HepG2 (cell line): Measurements from ENCODE around the gene JSRP1. TPM values are rescaled to one million over a fixed set of nuclear protein-coding genes. Genes with fewer than 3 reads are reported as not detected.
A peak's percentile ranks its signal among the peaks of the same experiment; 100 is the strongest.

Experiments
- CERS6 ChIP-seq: sonication (generic); formaldehyde crosslinking; IDR thresholded peaks from 2 replicates; pipeline ENCODE4 v1.5.0; 2020; ENCODE audit warnings: missing genetic modification reagents
- DDIT3 ChIP-seq: sonication (generic); formaldehyde crosslinking; IDR thresholded peaks from 2 replicates; pipeline ENCODE4 v1.4.0; 2020; ENCODE audit warnings: mild to moderate bottlenecking, missing genetic modification reagents
- ELF1 ChIP-seq: sonication (generic); formaldehyde crosslinking; IDR thresholded peaks from 2 replicates; pipeline ENCODE4 v1.4.0; 2020; ENCODE audit warnings: missing genetic modification reagents
- FIP1L1 ChIP-seq: fragments of 200-400 bp; formaldehyde crosslinking; IDR thresholded peaks from 2 replicates; pipeline ENCODE4 v1.6.1; 2018; ENCODE audit warnings: low read depth, mild to moderate bottlenecking, low read length, moderate library complexity, borderline replicate concordance; ENCODE audit not compliant: insufficient read depth
- HNF4G ChIP-seq, 2 experiments: sonication (generic) in 1 of 2; formaldehyde crosslinking in 1 of 2; IDR thresholded peaks; 2 replicates each; pipeline versions ENCODE4 v1.4.0 to v1.6.1; 2011 to 2020; ENCODE audit warnings: borderline replicate concordance in 2 of 2, low read depth in 2 of 2, mild to moderate bottlenecking in 2 of 2, low read length in 1 of 2, missing genetic modification reagents in 1 of 2, moderate library complexity in 1 of 2
- HNRNPLL ChIP-seq: fragments of 200-400 bp; formaldehyde crosslinking; IDR thresholded peaks from 2 replicates; pipeline ENCODE4 v1.6.1; 2017; ENCODE audit warnings: mild to moderate bottlenecking, low read depth, low read length; ENCODE audit not compliant: poor library complexity, severe bottlenecking
- KDM2A ChIP-seq: sonication (generic); formaldehyde crosslinking; IDR thresholded peaks from 2 replicates; pipeline ENCODE4 v1.4.0; 2020; ENCODE audit warnings: low read depth, missing genetic modification reagents, borderline replicate concordance
- MED8 ChIP-seq: sonication (generic); formaldehyde crosslinking; IDR thresholded peaks from 2 replicates; pipeline ENCODE4 v1.8.1; 2023; ENCODE audit warnings: mild to moderate bottlenecking, missing genetic modification reagents; ENCODE audit not compliant: insufficient replicate concordance
- PHF8 ChIP-seq: sonication (generic); formaldehyde crosslinking; IDR thresholded peaks from 2 replicates; pipeline ENCODE4 v1.5.0; 2020; ENCODE audit warnings: missing genetic modification reagents
- POGK ChIP-seq: sonication (generic); formaldehyde crosslinking; conservative IDR thresholded peaks from 2 replicates; pipeline ENCODE4 v1.8.0; 2022; ENCODE audit warnings: mild to moderate bottlenecking, moderate library complexity, missing genetic modification reagents
- RELA ChIP-seq: sonication (generic); formaldehyde crosslinking; IDR thresholded peaks from 2 replicates; pipeline ENCODE4 v1.4.0; 2020; ENCODE audit warnings: missing genetic modification reagents
- STAT5B ChIP-seq: sonication (generic); formaldehyde crosslinking; IDR thresholded peaks from 2 replicates; pipeline ENCODE4 v1.4.0; 2020; ENCODE audit warnings: missing genetic modification reagents
- TEF ChIP-seq: sonication (generic); formaldehyde crosslinking; IDR thresholded peaks from 2 replicates; pipeline ENCODE4 v1.5.0; 2020; ENCODE audit warnings: missing genetic modification reagents
- THAP11 ChIP-seq: IDR thresholded peaks from 2 replicates; pipeline ENCODE4 v1.6.1; 2016; ENCODE audit warnings: missing biosample characterization, missing genetic modification reagents
- YY1 ChIP-seq: IDR thresholded peaks from 2 replicates; pipeline ENCODE4 v1.6.1; 2011; ENCODE audit warnings: low read length, low read depth, moderate library complexity, mild to moderate bottlenecking; ENCODE audit not compliant: insufficient read depth, insufficient replicate concordance
- ZBTB34 ChIP-seq: sonication (generic); formaldehyde crosslinking; IDR thresholded peaks from 2 replicates; pipeline ENCODE4 v1.8.0; 2022; ENCODE audit warnings: mild to moderate bottlenecking, missing genetic modification reagents
- ZNF572 ChIP-seq: sonication (generic); formaldehyde crosslinking; IDR thresholded peaks from 2 replicates; pipeline ENCODE4 v1.5.1; 2020; ENCODE audit warnings: mild to moderate bottlenecking, missing genetic modification reagents
- ZNF580 ChIP-seq: IDR thresholded peaks from 2 replicates; pipeline ENCODE4 v1.6.1; 2016; ENCODE audit warnings: low read depth, borderline replicate concordance
- ZNF746 ChIP-seq: sonication (generic); formaldehyde crosslinking; IDR thresholded peaks from 2 replicates; pipeline ENCODE4 v1.8.0; 2022; ENCODE audit warnings: mild to moderate bottlenecking, missing genetic modification reagents
- ZNF768 ChIP-seq: sonication (generic); formaldehyde crosslinking; IDR thresholded peaks from 2 replicates; pipeline ENCODE4 v1.4.0; 2020; ENCODE audit warnings: missing genetic modification reagents
- ZNF784 ChIP-seq: sonication (generic); formaldehyde crosslinking; IDR thresholded peaks from 2 replicates; pipeline ENCODE4 v1.5.1; 2020; ENCODE audit warnings: missing genetic modification reagents, mild to moderate bottlenecking, borderline replicate concordance
- ZNF788 ChIP-seq: sonication (generic); formaldehyde crosslinking; IDR thresholded peaks from 2 replicates; pipeline ENCODE4 v1.5.0; 2020; ENCODE audit warnings: mild to moderate bottlenecking, missing genetic modification reagents, borderline replicate concordance
- ZNF839 ChIP-seq: sonication (generic); formaldehyde crosslinking; IDR thresholded peaks from 2 replicates; pipeline ENCODE4 v1.4.0; 2020; ENCODE audit warnings: missing genetic modification reagents, mild to moderate bottlenecking, borderline replicate concordance
- polyA plus RNA-seq, 8 experiments: library from polyadenylated mRNA; depleted of rRNA in 3 of 8; stranded (reverse) in 7 of 8; unstranded in 1 of 8; fragments of >200 nt; fragmentation: Illumina TruSeq in 4 of 8; extraction: Trizol in 4 of 8; gene quantifications; 2 replicates each; pipeline versions ENCODE4 v1.2.1 to v1.2.3, GENCODE V29; 2011 to 2016; ENCODE audit warnings: low read depth in 4 of 8, missing spikeins in 1 of 8, mixed read lengths in 1 of 8; ENCODE audit not compliant: insufficient read depth in 1 of 8
- total RNA-seq, 5 experiments: library from RNA; depleted of rRNA; stranded (reverse); fragments of >200 nt; fragmentation: Illumina TruSeq; extraction: Trizol; gene quantifications; 2 replicates each; pipeline ENCODE4 v1.2.3, GENCODE V29; 2016; ENCODE audit warnings: low read depth in 1 of 5

The JSRP1 gene
- total and polyA plus RNA-seq, 2 of the 13 experiments (the other 11 are each of a cell fraction or from before 2014, with no cell fraction given), result 0.16 to 0.38 TPM

GRCh38 chr19:2274931-2275535 lies 18.8 kb upstream of the JSRP1 start (continued):
- TF ChIP-seq POGK (CRISPR knock-in tag) (0 out of 2 replicates have a peak, but pooled peaks have one; percentile 50), KDM2A (peak; percentile 34; the same call in 1 of the 2 replicates), ZNF784 (CRISPR knock-in tag) (no peak), STAT5B (no peak), THAP11 (no peak), ZNF580 (no peak), ZNF768 (CRISPR knock-in tag) (no peak), FIP1L1 (no peak), ZNF839 (CRISPR knock-in tag) (no peak), CERS6 (CRISPR knock-in tag) (no peak), DDIT3 (CRISPR knock-in tag) (no peak), YY1 (no peak), ZBTB34 (CRISPR knock-in tag) (no peak), RELA (CRISPR knock-in tag) (no peak), HNRNPLL (peak; percentile 21), PHF8 (CRISPR knock-in tag) (no peak; the same call in 1 of the 2 replicates), ZNF746 (no peak), MED8 (CRISPR knock-in tag) (no peak), ZNF788 (no peak; the same call in 1 of the 2 replicates), ZNF572 (CRISPR knock-in tag) (no peak), ELF1 (CRISPR knock-in tag) (no peak), TEF (CRISPR knock-in tag) (no peak), HNF4G (IDR thresholded peaks at IDR 0.05; ENCODE audit: borderline replicate concordance, low read depth, low read length) (no peak), HNF4G (CRISPR knock-in tag; IDR thresholded peaks at IDR 0.05; ENCODE audit: borderline replicate concordance, low read depth) (no peak)
